ENCODE results near the gene RSU1.

The RSU1 gene

GRCh38 chr10:16741540-16741939, 75.7 kb downstream of the RSU1 start:
- no peak for DNase-seq (ENCODE audit: low spot score)

- no peak for DNase-seq (ENCODE audit: low spot score)
Observed at GRCh38 chr10:16737420-16737819, 79.8 kb downstream of the RSU1 start.

DNA sequence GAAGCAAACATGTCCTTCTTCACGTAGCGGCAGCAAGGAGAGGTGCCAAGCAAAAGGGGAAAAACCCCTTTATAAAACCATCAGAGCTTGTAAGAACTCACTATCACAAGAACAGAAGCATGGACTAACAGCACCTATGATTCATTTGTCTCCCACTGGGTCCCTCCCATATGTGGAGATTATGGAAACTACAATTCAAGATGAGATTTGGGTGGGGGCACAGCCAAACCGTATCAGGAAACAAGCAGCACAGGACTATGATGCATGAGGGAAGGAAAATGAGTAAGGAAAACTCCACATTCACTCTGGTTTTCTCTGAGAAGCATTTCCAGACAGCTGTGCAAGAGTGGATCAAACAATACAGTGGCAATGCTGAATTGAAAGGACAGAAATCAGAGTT, 81.6 kb downstream of the RSU1 start:
- DNase-seq (ENCODE audit: low spot score), result no peak

DNA sequence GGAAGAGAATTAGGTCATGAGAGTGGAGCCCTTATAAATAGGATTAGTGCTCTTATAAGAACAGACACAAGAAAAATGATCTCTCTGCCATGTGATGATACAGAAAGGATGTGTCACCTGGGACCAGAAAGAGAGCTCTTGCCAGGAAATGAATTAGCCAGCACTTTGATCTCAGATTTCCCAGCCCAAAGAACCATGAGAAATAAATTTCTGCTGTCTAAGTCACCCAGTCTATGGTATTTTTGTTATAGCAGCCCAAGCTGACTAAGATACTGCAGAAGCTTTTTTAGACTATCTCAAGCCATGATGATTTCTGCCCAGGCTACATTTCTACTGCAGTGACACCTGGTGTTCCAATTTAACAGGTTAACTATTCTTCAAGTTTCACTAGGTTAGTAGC, 84.8 kb downstream of the RSU1 start:
- DNase-seq (ENCODE audit: low spot score), result no peak

- DNase-seq (ENCODE audit: low spot score), result no peak
Observed at GRCh38 chr10:16728266-16728665, 89.0 kb downstream of the RSU1 start.

GRCh38 chr10:16727666-16728065, 89.6 kb downstream of the RSU1 start:
- no peak for DNase-seq (ENCODE audit: low spot score)

DNA sequence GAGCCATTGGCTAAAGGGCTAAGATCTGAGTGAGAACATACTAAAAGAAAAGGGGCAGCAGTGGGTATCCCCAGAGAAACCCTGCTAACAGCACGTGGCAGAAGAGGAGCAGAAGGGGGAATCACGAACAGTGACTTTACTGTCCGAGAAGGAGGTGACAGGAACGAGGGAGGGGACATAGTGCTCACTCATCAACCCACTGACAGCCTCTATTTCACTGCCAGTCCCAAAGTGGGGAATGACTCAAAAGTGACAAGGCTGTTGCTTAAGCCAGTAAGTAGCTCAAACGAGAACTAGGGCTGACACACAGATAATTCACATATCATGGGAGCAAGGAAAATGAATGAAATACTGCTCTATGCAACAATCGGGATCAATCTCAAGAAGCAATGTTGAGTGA, 92.7 kb downstream of the RSU1 start:
- no peak for DNase-seq (ENCODE audit: low spot score)

- DNase-seq (ENCODE audit: low spot score), result no peak
Observed at GRCh38 chr10:16720812-16721211, 96.4 kb downstream of the RSU1 start.

DNA sequence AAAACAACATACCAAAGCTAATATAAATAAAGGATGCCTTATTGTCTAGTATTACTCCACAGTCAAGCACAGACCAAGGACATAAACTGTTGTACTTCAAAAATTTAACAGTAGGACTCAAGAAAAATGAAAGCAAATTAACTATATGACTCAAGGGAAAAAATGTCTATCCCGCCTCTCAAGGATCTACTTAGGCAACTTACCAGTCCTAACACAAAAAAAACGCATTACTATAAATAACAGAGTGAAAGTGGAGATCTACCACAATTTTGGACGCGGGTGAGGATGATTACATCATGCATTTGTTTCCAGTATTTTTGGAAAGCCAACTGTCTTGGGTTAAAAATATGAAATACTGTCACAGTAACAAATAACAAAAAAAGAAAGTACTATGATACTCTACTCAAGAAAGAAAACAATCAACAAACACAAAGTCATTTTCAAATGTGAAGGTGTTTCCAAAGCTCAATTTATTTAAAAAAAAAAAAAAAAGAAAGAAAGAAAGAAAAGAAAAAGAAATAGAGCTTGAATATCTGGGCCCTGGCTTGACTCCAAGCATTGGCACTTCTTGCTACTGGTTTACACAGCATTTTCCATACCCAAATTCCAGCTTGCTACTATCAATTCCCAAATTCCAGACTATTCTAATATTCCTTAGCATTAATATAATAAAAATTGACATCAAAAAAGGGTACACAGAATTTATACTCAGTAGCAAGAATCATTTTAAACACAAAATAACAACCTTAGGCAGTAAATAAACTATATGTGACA, 99.4 kb downstream of the RSU1 start:
- DNase-seq (ENCODE audit: low spot score), result no peak

DNA sequence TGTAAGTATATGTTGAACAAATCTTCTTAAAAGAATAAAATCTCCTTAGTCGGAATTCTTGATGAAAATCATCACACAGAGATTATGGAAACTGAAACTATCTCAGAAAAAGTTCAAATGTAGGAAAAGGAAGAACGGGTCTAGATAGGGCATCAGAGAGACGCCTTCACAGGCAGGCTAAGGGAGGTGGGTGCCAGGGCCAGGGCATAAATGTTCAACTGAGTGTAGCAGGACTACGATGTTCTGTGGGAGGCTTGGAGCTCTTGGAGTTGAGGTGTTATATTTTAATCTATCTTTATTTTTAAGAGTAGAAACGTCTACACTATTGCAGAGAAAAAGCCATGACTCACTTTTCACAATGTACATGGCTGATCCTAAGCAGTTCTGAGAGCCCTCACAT, 101.2 kb downstream of the RSU1 start:
- DNase-seq (ENCODE audit: low spot score), result no peak

DNA sequence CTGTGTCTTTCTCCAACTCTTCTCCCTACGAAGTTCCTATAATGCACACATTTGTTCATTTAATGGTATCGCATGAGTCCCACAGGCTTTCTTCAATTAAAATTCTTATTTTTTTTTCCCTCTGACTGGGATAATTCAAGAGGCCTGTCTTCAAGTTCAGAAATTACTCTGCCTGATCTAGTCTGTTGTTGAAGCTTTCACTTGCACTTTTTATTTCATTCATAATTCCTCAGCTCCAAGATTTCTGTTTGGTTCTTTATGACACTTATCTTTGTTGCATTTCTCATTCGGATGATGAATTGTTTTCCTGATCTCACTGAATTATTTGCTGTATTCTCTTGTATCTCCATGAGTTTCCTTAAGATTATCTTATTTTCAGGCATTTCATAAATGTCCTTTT, 103.9 kb downstream of the RSU1 start:
- no peak for DNase-seq (ENCODE audit: low spot score)

- DNase-seq (ENCODE audit: low spot score), result no peak
Observed at GRCh38 chr10:16712883-16713282, 104.3 kb downstream of the RSU1 start.

- DNase-seq (ENCODE audit: low spot score), result no peak
Observed at GRCh38 chr10:16700331-16700730, 116.9 kb downstream of the RSU1 start.

DNA sequence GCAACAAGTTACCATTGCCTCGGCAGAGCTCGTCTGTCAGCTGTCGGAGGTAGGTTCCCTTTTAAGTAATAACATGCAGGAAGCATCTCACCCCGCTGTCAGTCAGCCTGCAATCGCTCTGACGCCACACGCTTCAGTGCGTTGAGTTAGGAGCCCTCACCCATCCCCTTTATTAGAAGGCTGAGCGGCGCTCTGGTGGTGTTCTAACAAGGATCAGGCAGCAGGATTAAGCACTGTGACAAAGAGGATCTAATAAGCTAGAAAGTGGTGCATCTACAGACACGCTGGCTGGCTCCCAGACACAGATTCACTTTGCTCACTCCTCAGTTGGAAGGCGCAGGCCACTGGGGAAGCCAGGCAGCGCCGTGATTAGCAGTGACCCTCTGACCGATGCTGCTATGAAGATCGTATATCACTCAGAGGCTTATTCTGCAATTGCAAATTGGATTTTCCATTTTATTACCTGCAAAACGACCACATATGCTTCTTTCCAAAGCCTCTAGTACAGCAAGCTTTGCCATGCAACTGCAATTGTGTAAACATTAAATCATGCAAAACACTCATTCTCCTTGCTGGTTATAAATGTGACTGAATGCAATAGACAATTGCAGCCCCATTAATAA, 117.7 kb downstream of the RSU1 start:
- no peak for DNase-seq (ENCODE audit: low spot score)

GRCh38 chr10:16698461-16698860, 118.8 kb downstream of the RSU1 start:
- DNase-seq (ENCODE audit: low spot score), result no peak

DNA sequence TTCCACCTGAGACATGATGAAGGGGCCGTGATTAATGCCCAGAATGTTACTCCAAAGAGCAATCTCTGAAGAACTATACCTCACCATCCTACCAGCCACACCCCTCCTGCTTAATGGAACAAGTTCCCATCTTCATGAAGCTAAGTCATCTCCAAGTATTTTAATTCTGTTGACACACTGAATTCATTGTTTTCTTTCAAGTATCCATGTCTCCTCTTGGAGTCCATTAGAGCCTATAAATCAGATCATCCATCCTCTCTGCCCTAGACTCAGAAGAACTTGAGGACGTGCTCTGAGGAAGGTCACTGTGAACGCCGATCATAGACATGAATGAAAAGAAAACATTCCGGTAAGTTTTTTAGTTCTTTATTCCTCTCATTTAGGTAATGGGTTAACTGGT, 126.8 kb downstream of the RSU1 start:
- DNase-seq (ENCODE audit: low spot score), result no peak

DNA sequence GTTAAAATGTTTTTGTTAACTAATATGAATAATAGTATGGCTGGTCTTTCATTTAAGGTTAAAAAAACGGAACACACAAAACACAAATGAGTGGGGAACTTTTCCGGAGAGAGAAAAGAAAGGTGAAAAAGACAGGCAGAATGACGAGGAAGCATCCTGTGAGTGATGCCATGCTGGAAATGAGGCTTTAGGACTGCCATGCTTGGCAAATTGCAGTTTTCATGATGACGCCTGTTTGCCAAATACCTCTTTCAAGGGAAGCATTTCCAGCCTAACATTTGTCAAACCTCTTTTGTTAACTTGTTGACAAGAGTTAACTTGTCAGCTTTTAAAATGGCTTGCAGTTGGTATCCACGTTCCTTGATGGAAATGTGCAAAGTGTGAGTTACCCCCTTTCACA, 127.5 kb downstream of the RSU1 start:
- DNase-seq (ENCODE audit: low spot score), result no peak

GRCh38 chr10:16689227-16689626, 128.0 kb downstream of the RSU1 start:
- DNase-seq (ENCODE audit: low spot score), result no peak

DNA sequence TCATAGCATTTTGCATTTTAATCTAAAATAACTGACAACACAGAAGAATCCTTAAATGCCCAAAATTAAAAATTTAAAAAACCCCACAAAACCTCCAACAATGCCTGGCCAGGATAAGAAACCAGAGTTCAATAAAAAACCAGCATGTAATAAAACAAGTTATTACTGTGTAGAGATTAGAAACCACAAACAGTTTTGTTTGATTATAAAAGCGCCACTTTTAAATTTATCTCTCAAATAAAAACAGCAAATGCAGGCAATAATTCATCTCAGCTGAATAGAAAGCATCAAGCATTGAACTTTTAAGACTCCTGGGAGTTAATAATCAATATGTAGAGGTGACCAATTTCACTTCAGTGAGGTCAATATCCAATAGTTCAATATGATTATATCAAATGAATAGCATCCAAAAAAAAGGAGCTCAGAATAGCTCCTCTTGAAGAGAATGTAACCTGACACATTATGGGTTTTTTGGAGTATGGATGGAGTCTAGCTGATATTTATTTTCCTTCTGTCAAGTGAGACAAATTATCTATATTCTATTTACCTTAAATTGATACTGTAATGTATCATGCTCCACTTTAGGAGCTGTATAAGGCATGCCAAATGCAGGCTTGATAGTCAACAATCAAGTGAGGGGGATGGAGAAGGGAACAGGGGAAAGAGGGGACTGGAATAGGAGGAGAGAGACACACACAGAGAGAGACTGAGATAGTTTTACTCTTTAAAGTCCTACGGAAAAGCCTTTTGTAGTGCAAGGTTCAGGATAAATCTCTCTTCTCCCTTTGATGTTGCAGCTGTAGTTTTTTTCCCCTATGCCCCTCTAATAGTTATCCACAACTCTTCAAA, 130.9 kb downstream of the RSU1 start:
- DNase-seq (ENCODE audit: low spot score), result no peak

GRCh38 chr10:16685551-16685950, 131.7 kb downstream of the RSU1 start:
- DNase-seq (ENCODE audit: low spot score), result no peak

GRCh38 chr10:16681521-16681920, 135.7 kb downstream of the RSU1 start:
- DNase-seq (ENCODE audit: low spot score), result no peak

- no peak for DNase-seq (ENCODE audit: low spot score)
Observed at GRCh38 chr10:16679511-16679910, 137.7 kb downstream of the RSU1 start.

DNA sequence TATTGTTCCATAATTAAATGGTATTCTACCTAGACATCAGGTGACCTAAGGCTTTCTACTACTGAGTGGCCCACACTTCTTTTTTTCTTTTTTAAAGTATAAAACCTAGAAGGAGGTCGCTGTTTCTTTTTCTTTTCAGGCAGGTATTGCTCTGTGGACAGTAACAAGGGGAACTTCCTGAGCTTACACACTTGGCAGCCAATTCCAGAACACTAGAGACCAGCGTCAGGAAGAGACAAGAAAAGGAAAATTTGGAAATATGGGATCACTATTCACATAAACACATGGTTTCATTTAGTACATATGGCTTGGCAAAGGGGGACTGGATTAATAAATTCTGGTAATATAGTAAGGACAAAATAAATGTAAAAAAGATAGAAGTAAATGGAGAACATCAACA, 141.9 kb downstream of the RSU1 start:
- DNase-seq (ENCODE audit: low spot score), result no peak

Data from HuH-7 (cell line).